Measurements from ENCODE around the gene TRPC4AP.
A peak's percentile ranks its signal among the peaks of the same experiment; 100 is the strongest.

DNA sequence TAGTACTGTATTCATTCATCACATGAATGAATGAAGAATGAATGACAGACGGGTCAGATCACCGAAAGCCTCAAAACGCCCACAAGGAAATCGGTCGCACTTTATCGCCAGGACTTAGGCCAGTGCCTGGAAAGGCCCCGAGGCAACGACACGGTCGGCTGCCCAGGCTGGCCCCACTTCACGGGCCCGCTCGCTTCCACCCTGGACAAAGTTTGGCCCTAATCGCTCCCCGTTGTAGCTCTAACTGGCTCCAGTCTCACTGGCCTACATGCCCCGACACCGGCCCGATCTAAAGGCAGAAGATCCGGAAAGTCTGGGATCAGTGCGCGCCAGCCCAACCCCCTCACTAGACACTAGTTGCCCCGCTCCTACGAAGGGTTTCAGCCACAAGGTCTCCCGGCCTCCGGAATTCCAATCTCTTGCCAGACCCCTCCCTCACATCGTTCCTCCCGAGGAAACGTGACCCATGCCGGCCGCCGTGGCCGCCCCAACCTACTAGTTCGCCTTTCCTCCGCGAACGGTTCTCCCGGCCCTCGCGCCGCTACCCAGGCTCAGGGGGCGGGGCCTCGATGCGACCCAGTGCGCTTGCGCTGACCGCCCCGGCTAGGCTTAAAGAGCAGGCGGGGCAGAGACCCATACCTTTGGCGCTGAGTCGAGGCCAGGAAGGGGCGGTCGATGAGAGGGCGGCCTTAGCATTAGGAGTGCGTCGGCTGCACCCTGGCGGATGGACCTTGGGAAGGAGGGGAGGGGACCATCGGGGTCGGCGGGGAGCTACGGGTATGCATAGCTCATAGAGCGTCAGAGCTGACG is 137.2 kb downstream of the TRPC4AP start, which contains the start of the genes GSS and MYH7B:
- TF ChIP-seq POLR2A (IDR thresholded peaks at IDR 0.05) (peak; percentile 79), POLR2AphosphoS5 (IDR thresholded peaks at IDR 0.05) (peak; percentile 98)
- TF ChIP-seq, protein P1, sequence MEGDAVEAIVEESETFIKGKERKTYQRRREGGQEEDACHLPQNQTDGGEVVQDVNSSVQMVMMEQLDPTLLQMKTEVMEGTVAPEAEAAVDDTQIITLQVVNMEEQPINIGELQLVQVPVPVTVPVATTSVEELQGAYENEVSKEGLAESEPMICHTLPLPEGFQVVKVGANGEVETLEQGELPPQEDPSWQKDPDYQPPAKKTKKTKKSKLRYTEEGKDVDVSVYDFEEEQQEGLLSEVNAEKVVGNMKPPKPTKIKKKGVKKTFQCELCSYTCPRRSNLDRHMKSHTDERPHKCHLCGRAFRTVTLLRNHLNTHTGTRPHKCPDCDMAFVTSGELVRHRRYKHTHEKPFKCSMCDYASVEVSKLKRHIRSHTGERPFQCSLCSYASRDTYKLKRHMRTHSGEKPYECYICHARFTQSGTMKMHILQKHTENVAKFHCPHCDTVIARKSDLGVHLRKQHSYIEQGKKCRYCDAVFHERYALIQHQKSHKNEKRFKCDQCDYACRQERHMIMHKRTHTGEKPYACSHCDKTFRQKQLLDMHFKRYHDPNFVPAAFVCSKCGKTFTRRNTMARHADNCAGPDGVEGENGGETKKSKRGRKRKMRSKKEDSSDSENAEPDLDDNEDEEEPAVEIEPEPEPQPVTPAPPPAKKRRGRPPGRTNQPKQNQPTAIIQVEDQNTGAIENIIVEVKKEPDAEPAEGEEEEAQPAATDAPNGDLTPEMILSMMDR (IDR thresholded peaks at IDR 0.05) = peak in 3 of 4 experiments; percentile 54 to 79 (median 72)

All from prostate gland (tissue), 2 donors.